ENCODE results near the gene NOTO.

GRCh38 chr2:73187549-73187948 is 14.8 kb upstream of the NOTO start:
- TF ChIP-seq, protein P1, sequence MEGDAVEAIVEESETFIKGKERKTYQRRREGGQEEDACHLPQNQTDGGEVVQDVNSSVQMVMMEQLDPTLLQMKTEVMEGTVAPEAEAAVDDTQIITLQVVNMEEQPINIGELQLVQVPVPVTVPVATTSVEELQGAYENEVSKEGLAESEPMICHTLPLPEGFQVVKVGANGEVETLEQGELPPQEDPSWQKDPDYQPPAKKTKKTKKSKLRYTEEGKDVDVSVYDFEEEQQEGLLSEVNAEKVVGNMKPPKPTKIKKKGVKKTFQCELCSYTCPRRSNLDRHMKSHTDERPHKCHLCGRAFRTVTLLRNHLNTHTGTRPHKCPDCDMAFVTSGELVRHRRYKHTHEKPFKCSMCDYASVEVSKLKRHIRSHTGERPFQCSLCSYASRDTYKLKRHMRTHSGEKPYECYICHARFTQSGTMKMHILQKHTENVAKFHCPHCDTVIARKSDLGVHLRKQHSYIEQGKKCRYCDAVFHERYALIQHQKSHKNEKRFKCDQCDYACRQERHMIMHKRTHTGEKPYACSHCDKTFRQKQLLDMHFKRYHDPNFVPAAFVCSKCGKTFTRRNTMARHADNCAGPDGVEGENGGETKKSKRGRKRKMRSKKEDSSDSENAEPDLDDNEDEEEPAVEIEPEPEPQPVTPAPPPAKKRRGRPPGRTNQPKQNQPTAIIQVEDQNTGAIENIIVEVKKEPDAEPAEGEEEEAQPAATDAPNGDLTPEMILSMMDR (conservative IDR thresholded peaks at IDR 0.05; ENCODE audit: low read depth, low read length): no peak
- TF ChIP-seq EZH2 (IDR thresholded peaks at IDR 0.05; ENCODE audit: borderline replicate concordance, low read depth, low read length, poor library complexity, severe bottlenecking): no peak
